Heart left ventricle (tissue), 16 donors: ENCODE results near the gene FAM3B. TPM values are rescaled to one million over a fixed set of nuclear protein-coding genes. Genes with fewer than 3 reads are reported as not detected.
A peak's percentile ranks its signal among the peaks of the same experiment; 100 is the strongest.

ENCODE experiments used
- ATAC-seq, 4 donors: fragments of 200-7000 bp; cut with Tn5 transposase; one replicate each; pipeline ENCODE4 v1.9.1; 2020 to 2022; ENCODE audit warnings: moderate library complexity in 4 of 4, mild to moderate bottlenecking in 3 of 4, moderate number of reproducible peaks in 1 of 4
- DNase-seq, 5 donors: peaks; one replicate each; pipeline ENCODE4 v3.0.0-alpha.2; 2020
- H3K27ac ChIP-seq, 12 donors: fragments of 200-600 bp; sonication (generic) in 4 of 12; one replicate each; pipeline versions ENCODE4 v1.5.0 to v1.8.0; 2016 to 2022; ENCODE audit warnings: mild to moderate bottlenecking in 2 of 12
- H3K27me3 ChIP-seq, 9 donors: fragments of 200-600 bp; sonication (generic) in 2 of 9; one replicate each; pipeline versions ENCODE4 v1.5.1 to v1.8.0; 2016 to 2022; ENCODE audit warnings: mild to moderate bottlenecking in 3 of 9
- H3K36me3 ChIP-seq, 9 donors: fragments of 200-600 bp; sonication (generic) in 2 of 9; one replicate each; pipeline versions ENCODE4 v1.5.0 to v1.8.0; 2018 to 2022; ENCODE audit warnings: mild to moderate bottlenecking in 2 of 9
- H3K4me1 ChIP-seq, 12 donors: fragments of 200-600 bp; sonication (generic) in 4 of 12; one replicate each; pipeline versions ENCODE4 v1.5.0 to v1.8.0; 2016 to 2022; ENCODE audit warnings: mild to moderate bottlenecking in 3 of 12
- H3K4me3 ChIP-seq, 12 donors: fragments of 200-600 bp; sonication (generic) in 4 of 12; one replicate each; pipeline versions ENCODE4 v1.5.0 to v1.8.0; 2017 to 2022; ENCODE audit warnings: mild to moderate bottlenecking in 9 of 12, moderate library complexity in 4 of 12
- H3K9me3 ChIP-seq, 12 donors: fragments of 200-600 bp; sonication (generic) in 4 of 12; one replicate each; pipeline versions ENCODE4 v1.5.0 to v1.8.0; 2016 to 2022; ENCODE audit warnings: mild to moderate bottlenecking in 1 of 12
- POLR2A ChIP-seq, 2 donors: fragments of 450-650 bp; IDR thresholded peaks; one replicate each; pipeline ENCODE4 v1.6.1; 2017; ENCODE audit warnings: antibody characterized with exemption in 2 of 2, mild to moderate bottlenecking in 2 of 2, moderate library complexity in 2 of 2
- WGBS, 4 donors: extraction: QIAGEN DNeasy Blood & Tissue Kit in 2 of 4; methylation state at CpG; one replicate each; pipeline versions ENCODE4 v1.1.5 to v1.1.7; 2013 to 2018; 5-methylcytosine and 5-hydroxymethylcytosine counted together
- intact Hi-C, 10 donors: fragments of 100-400 bp; cut with DNase I; formaldehyde crosslinking; loops; one replicate each; pipeline versions ENCODE4 v1.11.1 to v1.14.2; 2022
- polyA plus RNA-seq, 2 donors: library from polyadenylated mRNA; stranded (reverse); fragments of 200-250 nt; gene quantifications; one replicate each; pipeline ENCODE4 v1.2.3, GENCODE V29; 2013
- total RNA-seq, 9 donors: library from RNA; depleted of rRNA in 2 of 9; stranded (reverse); fragments of >200 nt in 2 of 9; fragmentation: NEBNext Ultra II Directional in 3 of 9; extraction: Animal tissue kit (Norgen Biotek cat#: 25700) in 3 of 9; gene quantifications; one replicate each; pipeline versions ENCODE4 v1.1.0 to v1.2.4, GENCODE V29; 2016 to 2023
- TF ChIP-seq, protein P1 (sequence below), 12 donors: fragments of 200-600 bp; sonication (generic) in 4 of 12; IDR thresholded peaks; one replicate each; pipeline versions ENCODE4 v1.5.0 to v1.8.0; 2018 to 2022; ENCODE audit warnings: antibody characterized with exemption in 12 of 12, mild to moderate bottlenecking in 5 of 12
- donor health status: ischemic (EF 13 %, LVEDD 7.1; RV severe dilation, severe dysfunction).
- donor health status: healthy with polysubstance abuse.
- donor health status: DM: no; HTN: yes; CAD: no.
- donor health status: DM: no; HTN: no; CAD: no.
- donor health status: ischemic (EF 25% LVEDD 6.9; RV normal size, moderate dysfunction).
- donor health status: ischemic (EF 25% LVEDD 5.7; RV mildly dilated, moderate dysfunction).
- donor health status: healthy.
- donor health status: DM: yes; HTN: yes; CAD: no.
- donor health status: ischemic (EF 35%, LVEDD 5.7; RV mildly dilated, moderate dysfunction).
- donor health status: nonischemic (EF 11% LVEDD 7.7; RV severe dilation, severe dysfunction).
- donor health status: DM: yes; HTN: yes; CAD: no.
- donor health status: PGD.
- donor health status: ischemic (EF 29% LVEDD 5.4; RV normal size, mild dysfunction).
- donor health status: nonischemic (EF 23%, LVEDD 6.1; RV moderate dilation, normal function).

FAM3B gene
- total and polyA plus RNA-seq, 11 donors, result 0.10 to 0.54 TPM; not detected in 9

DNA sequence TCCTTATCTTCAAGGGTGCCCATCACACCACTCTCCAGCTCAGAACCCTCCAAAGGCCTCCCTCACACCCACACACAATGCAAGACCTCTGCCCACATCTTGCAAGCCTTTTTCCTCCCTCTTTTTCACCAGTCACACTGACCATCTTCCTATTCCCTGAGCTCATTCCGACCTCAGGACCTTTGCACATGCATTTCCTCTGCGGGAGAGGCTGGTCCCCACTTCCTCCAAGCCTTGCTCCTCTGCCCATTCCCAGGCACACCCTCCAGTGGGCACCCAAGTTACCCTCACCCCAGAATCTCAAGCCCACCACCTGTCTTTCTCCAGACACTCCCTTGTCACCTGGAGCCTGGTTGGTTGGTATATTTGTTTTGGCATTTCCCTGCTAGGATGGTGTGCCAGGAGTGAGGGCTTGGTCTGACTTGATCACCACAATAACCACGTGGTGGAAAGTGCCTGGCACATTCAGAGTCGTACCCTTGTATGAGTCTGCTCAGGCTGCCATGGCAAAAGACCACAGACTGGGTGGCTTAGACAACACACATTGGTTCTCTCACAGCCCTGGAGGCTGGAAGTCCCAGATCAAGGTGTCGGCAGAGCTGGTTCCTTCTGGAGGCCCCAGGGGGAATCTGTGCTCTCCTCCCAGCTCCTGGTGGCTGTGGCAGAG lies 58.4 kb downstream of the FAM3B start:
- no peak overlapping the region for H3K4me3 ChIP-seq
- intact Hi-C loops, result loop anchor here in 1 of 10 donors (5.0 kb wide), 1 partner anchor 47 kb away; no protein-coding TSS in a partner anchor
- no peak for ATAC-seq
- H3K27me3 ChIP-seq, result peaks cover 0 to under 1% (median 0%) of the 10 kb centered on the region in 9 donors
- TF ChIP-seq POLR2A (IDR thresholded peaks at IDR 0.05), result no peak
- TF ChIP-seq, protein P1, sequence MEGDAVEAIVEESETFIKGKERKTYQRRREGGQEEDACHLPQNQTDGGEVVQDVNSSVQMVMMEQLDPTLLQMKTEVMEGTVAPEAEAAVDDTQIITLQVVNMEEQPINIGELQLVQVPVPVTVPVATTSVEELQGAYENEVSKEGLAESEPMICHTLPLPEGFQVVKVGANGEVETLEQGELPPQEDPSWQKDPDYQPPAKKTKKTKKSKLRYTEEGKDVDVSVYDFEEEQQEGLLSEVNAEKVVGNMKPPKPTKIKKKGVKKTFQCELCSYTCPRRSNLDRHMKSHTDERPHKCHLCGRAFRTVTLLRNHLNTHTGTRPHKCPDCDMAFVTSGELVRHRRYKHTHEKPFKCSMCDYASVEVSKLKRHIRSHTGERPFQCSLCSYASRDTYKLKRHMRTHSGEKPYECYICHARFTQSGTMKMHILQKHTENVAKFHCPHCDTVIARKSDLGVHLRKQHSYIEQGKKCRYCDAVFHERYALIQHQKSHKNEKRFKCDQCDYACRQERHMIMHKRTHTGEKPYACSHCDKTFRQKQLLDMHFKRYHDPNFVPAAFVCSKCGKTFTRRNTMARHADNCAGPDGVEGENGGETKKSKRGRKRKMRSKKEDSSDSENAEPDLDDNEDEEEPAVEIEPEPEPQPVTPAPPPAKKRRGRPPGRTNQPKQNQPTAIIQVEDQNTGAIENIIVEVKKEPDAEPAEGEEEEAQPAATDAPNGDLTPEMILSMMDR (IDR thresholded peaks at IDR 0.05), result no peak
- peaks cover 0 to 20% (median 2%) of the 10 kb centered on the region in 12 donors for H3K4me1 ChIP-seq
- H3K27ac ChIP-seq, result no peak overlapping the region
- H3K36me3 ChIP-seq, result peaks cover 0 to 51% (median 24%) of the 10 kb centered on the region in 9 donors
- DNase-seq, result peak in 3 of 5 donors; percentile 5 to 14 (median 13)
- H3K9me3 ChIP-seq, result no peaks in the 10 kb centered on the region
- WGBS, 4 donors, result 67 to 91% (median 83%) methylated on average over 3 to 5 of the region's 5 CpGs

DNA sequence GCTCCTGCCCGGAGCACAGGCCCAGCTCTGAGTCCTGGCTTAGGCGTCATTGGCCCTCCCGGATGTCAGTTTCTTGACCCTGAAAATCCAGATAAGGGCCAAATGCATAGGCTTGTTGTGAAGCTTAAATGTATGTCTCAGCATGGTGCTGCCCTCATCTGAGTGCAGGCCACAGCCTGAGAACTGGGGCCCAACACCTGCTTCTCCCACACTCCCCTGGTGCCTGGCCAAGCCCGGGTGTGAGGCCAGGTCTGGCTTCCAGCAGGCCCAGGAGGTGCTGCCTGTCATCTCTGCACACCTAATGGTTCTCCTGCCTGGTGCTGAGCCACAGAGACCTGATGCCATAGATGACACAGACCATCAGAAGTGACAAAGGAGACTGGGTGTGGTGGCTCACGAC lies 59.3 kb downstream of the FAM3B start:
- Histone ChIP-seq H3K4me1 (peaks cover 0 to 11% (median 0%) of the 10 kb centered on the region in 12 donors), H3K9me3 (no peaks in the 10 kb centered on the region), H3K27me3 (no peaks in the 10 kb centered on the region), H3K4me3 (no peak overlapping the region), H3K27ac (no peak overlapping the region), H3K36me3 (peaks cover 0 to 59% (median 33%) of the 10 kb centered on the region in 9 donors)
- peak in 1 of 5 donors; percentile 6 for DNase-seq
- no peak for ATAC-seq
- TF ChIP-seq, protein P1 (IDR thresholded peaks at IDR 0.05), result no peak
- no peak for TF ChIP-seq POLR2A (IDR thresholded peaks at IDR 0.05)
- intact Hi-C loops, result no loop called here
- WGBS, 4 donors, result 80 to 88% (median 82%) methylated on average over 5 of the region's 5 CpGs

DNA sequence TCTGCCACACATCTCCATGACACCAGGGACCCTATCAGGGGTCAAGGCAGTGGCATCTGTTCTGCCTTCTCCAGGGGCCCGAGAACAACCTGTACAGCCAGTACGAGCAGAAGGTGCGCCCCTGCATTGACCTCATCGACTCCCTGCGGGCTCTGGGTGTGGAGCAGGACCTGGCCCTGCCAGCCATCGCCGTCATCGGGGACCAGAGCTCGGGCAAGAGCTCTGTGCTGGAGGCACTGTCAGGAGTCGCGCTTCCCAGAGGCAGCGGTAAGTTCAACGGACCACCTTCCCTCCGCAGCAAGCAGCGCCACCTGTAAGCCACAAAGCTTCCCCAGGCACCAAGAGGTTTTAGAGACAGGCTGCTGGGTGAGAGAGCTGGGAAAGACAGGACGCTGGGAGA lies 61.1 kb downstream of the FAM3B start:
- intact Hi-C loops, result no loop called here
- Histone ChIP-seq H3K27me3 (no peaks in the 10 kb centered on the region), H3K9me3 (no peaks in the 10 kb centered on the region), H3K4me3 (no peak overlapping the region), H3K27ac (no peak overlapping the region), H3K4me1 (peaks cover 0 to 6% (median 0%) of the 10 kb centered on the region in 12 donors), H3K36me3 (peaks cover 0 to 75% (median 43%) of the 10 kb centered on the region in 9 donors)
- 75 to 90% (median 86%) methylated on average over 14 to 16 of the region's 16 CpGs for WGBS, 4 donors
- no peak for TF ChIP-seq POLR2A (IDR thresholded peaks at IDR 0.05)
- TF ChIP-seq, protein P1 (IDR thresholded peaks at IDR 0.05), result no peak
- DNase-seq (peak in 1 of 5 donors; percentile 15), ATAC-seq (no peak)

DNA sequence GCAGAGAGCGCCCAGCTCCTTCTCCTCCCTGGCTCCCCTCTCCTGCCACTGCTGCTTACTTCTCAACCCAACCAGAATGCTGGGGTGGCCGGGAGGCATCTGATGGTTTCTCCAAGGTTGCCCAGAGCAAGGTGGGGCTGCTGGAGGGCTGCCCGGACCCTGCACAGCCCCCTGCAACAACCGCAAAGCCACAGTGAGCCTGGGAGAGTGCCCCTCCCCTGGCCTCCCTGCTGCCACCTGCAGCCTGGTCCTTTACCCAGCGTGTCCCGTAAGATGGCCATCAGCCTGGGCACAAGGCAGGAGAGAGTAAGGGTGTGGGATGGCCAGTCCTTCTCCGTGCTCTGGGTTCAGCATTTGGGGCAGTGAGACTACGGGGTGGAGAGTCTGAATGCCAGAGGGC lies 62.2 kb downstream of the FAM3B start:
- TF ChIP-seq POLR2A (IDR thresholded peaks at IDR 0.05), result no peak
- TF ChIP-seq, protein P1 (IDR thresholded peaks at IDR 0.05), result no peak
- no peak for ATAC-seq
- H3K9me3 ChIP-seq, result no peaks in the 10 kb centered on the region
- H3K27me3 ChIP-seq, result no peaks in the 10 kb centered on the region
- H3K4me3 ChIP-seq, result no peak overlapping the region
- 82 to 95% (median 89%) methylated on average over 8 of the region's 8 CpGs for WGBS, 4 donors
- H3K36me3 ChIP-seq, result peaks cover 0 to 86% (median 51%) of the 10 kb centered on the region in 9 donors
- no peaks in the 10 kb centered on the region for H3K4me1 ChIP-seq
- no peak overlapping the region for H3K27ac ChIP-seq
- DNase-seq, result peak in 2 of 5 donors; percentile 19 to 44
- intact Hi-C loops, result no loop called here
